ENCODE data around the gene KIAA1671. TPM values are rescaled to one million over a fixed set of nuclear protein-coding genes. Genes with fewer than 3 reads are reported as not detected.

KIAA1671 gene
- total RNA-seq, 1 donor from 2014 or later: 14.5 TPM

GRCh38 chr22:25100948-25101347, 148.4 kb downstream of the KIAA1671 start:
- H3K36me3 Mint-ChIP-seq (ENCODE audit: low read depth): no peaks in the 10 kb centered on the region
- no peak overlapping the region for H3K27ac Mint-ChIP-seq (ENCODE audit: unreplicated experiment)
- TF ChIP-seq CTCF (conservative IDR thresholded peaks at IDR 0.05): no peak
- peaks cover 11% of the 10 kb centered on the region for H3K4me1 Mint-ChIP-seq
- H3K9me3 Mint-ChIP-seq: no peaks in the 10 kb centered on the region
- no peak overlapping the region for H3K4me3 Mint-ChIP-seq
- DNase-seq (ENCODE audit: low read depth, low spot score): no peak
- H3K27me3 Mint-ChIP-seq (ENCODE audit: low read depth): no peaks in the 10 kb centered on the region

GRCh38 chr22:25101501-25101900, 149.0 kb downstream of the KIAA1671 start:
- H3K4me1 Mint-ChIP-seq: peaks cover 10% of the 10 kb centered on the region
- no peak for TF ChIP-seq CTCF (conservative IDR thresholded peaks at IDR 0.05)
- H3K4me3 Mint-ChIP-seq: no peak overlapping the region
- H3K36me3 Mint-ChIP-seq (ENCODE audit: low read depth): no peaks in the 10 kb centered on the region
- no peak for DNase-seq (ENCODE audit: low read depth, low spot score)
- no peaks in the 10 kb centered on the region for H3K9me3 Mint-ChIP-seq
- no peak overlapping the region for H3K27ac Mint-ChIP-seq (ENCODE audit: unreplicated experiment)
- no peaks in the 10 kb centered on the region for H3K27me3 Mint-ChIP-seq (ENCODE audit: low read depth)

- TF ChIP-seq CTCF (conservative IDR thresholded peaks at IDR 0.05): no peak
- H3K4me3 Mint-ChIP-seq: no peak overlapping the region
- no peak overlapping the region for H3K27ac Mint-ChIP-seq (ENCODE audit: unreplicated experiment)
- no peaks in the 10 kb centered on the region for H3K36me3 Mint-ChIP-seq (ENCODE audit: low read depth)
- no peaks in the 10 kb centered on the region for H3K9me3 Mint-ChIP-seq
- H3K27me3 Mint-ChIP-seq (ENCODE audit: low read depth): no peaks in the 10 kb centered on the region
- DNase-seq (ENCODE audit: low read depth, low spot score): no peak
- H3K4me1 Mint-ChIP-seq: peaks cover 5% of the 10 kb centered on the region
Measured at GRCh38 chr22:25101986-25102385, 149.5 kb downstream of the KIAA1671 start.

- Mint-ChIP-seq H3K27ac (ENCODE audit: unreplicated experiment) (no peak overlapping the region), H3K36me3 (ENCODE audit: low read depth) (no peaks in the 10 kb centered on the region), H3K27me3 (ENCODE audit: low read depth) (no peaks in the 10 kb centered on the region), H3K9me3 (no peaks in the 10 kb centered on the region), H3K4me1 (peaks cover 5% of the 10 kb centered on the region), H3K4me3 (no peak overlapping the region)
- no peak for DNase-seq (ENCODE audit: low read depth, low spot score)
- no peak for TF ChIP-seq CTCF (conservative IDR thresholded peaks at IDR 0.05)
Measured at GRCh38 chr22:25102722-25103121, 150.2 kb downstream of the KIAA1671 start.

GRCh38 chr22:25104367-25104766, 151.9 kb downstream of the KIAA1671 start:
- DNase-seq (ENCODE audit: low read depth, low spot score): no peak
- H3K4me1 Mint-ChIP-seq: peaks cover 5% of the 10 kb centered on the region
- H3K4me3 Mint-ChIP-seq: no peak overlapping the region
- no peaks in the 10 kb centered on the region for H3K36me3 Mint-ChIP-seq (ENCODE audit: low read depth)
- H3K27me3 Mint-ChIP-seq (ENCODE audit: low read depth): no peaks in the 10 kb centered on the region
- H3K9me3 Mint-ChIP-seq: no peaks in the 10 kb centered on the region
- TF ChIP-seq CTCF (conservative IDR thresholded peaks at IDR 0.05): no peak
- no peak overlapping the region for H3K27ac Mint-ChIP-seq (ENCODE audit: unreplicated experiment)

All from neural crest cell (in vitro differentiated cells).